ENCODE data around the gene DNAJB2. TPM values are rescaled to one million over a fixed set of nuclear protein-coding genes. Genes with fewer than 3 reads are reported as not detected.

Gene DNAJB2
- total RNA-seq, 1 experiment from 2014 or later, result 66.2 TPM

DNA sequence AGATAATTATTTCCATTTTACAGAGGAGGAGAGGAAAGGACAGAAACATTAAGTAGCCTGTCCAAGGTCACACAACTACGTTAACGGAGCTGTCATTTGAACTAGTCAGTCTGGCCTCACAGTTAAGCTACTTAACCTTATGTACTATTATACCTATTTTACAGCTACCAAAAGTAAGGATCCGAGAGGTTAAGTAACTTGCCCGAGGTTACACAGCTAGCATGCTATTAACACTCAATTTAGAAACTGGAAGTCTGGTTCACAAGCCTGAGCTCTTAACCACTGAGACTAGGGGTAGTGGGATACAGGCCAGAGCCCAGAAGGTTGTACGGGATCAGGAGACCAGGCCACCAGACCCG is 34.4 kb upstream of the DNAJB2 start:
- H3K4me3 ChIP-seq (ENCODE audit: low read depth in 2 of 2, low read length in 2 of 2), result peak overlapping the region; percentile 84 to 94
- POLR2A ChIA-PET, result interaction anchor here (0.5 to 1.5 kb wide), 6 partner anchors 10 to 255 kb away, joined by 3 to 11 read pairs (median 4); partner anchors contain the start of genes ANKZF1, ATG9A and TUBA4A
- peaks cover 34% of the 10 kb centered on the region for H3K4me1 ChIP-seq (ENCODE audit: control insufficient read depth, insufficient read depth, low read length)
- peak overlapping the region; percentile 81 for H3K27ac ChIP-seq (ENCODE audit: low read length)
- no peak for ATAC-seq
- no peaks in the 10 kb centered on the region for H3K27me3 ChIP-seq (ENCODE audit: control insufficient read depth, insufficient read depth, low read length)
- H3K36me3 ChIP-seq (ENCODE audit: control insufficient read depth, insufficient read depth, low read length), result no peaks in the 10 kb centered on the region; the same call in 1 of the 2 replicates
- TF ChIP-seq TCF7L2 (IDR thresholded peaks at IDR 0.05; ENCODE audit: low read depth, low read length) (no peak), SIN3A (IDR thresholded peaks at IDR 0.05; ENCODE audit: borderline replicate concordance, insufficient read depth, low read depth, low read length) (no peak), POLR2AphosphoS5 (IDR thresholded peaks at IDR 0.05; ENCODE audit: low read depth, low read length) (no peak)
- TF ChIP-seq, protein P1, sequence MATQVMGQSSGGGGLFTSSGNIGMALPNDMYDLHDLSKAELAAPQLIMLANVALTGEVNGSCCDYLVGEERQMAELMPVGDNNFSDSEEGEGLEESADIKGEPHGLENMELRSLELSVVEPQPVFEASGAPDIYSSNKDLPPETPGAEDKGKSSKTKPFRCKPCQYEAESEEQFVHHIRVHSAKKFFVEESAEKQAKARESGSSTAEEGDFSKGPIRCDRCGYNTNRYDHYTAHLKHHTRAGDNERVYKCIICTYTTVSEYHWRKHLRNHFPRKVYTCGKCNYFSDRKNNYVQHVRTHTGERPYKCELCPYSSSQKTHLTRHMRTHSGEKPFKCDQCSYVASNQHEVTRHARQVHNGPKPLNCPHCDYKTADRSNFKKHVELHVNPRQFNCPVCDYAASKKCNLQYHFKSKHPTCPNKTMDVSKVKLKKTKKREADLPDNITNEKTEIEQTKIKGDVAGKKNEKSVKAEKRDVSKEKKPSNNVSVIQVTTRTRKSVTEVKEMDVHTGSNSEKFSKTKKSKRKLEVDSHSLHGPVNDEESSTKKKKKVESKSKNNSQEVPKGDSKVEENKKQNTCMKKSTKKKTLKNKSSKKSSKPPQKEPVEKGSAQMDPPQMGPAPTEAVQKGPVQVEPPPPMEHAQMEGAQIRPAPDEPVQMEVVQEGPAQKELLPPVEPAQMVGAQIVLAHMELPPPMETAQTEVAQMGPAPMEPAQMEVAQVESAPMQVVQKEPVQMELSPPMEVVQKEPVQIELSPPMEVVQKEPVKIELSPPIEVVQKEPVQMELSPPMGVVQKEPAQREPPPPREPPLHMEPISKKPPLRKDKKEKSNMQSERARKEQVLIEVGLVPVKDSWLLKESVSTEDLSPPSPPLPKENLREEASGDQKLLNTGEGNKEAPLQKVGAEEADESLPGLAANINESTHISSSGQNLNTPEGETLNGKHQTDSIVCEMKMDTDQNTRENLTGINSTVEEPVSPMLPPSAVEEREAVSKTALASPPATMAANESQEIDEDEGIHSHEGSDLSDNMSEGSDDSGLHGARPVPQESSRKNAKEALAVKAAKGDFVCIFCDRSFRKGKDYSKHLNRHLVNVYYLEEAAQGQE (IDR thresholded peaks at IDR 0.05; ENCODE audit: insufficient read depth in 1 of 2, low read depth in 2 of 2, low read length in 1 of 2), result no peak
- TF ChIP-seq, protein P2, sequence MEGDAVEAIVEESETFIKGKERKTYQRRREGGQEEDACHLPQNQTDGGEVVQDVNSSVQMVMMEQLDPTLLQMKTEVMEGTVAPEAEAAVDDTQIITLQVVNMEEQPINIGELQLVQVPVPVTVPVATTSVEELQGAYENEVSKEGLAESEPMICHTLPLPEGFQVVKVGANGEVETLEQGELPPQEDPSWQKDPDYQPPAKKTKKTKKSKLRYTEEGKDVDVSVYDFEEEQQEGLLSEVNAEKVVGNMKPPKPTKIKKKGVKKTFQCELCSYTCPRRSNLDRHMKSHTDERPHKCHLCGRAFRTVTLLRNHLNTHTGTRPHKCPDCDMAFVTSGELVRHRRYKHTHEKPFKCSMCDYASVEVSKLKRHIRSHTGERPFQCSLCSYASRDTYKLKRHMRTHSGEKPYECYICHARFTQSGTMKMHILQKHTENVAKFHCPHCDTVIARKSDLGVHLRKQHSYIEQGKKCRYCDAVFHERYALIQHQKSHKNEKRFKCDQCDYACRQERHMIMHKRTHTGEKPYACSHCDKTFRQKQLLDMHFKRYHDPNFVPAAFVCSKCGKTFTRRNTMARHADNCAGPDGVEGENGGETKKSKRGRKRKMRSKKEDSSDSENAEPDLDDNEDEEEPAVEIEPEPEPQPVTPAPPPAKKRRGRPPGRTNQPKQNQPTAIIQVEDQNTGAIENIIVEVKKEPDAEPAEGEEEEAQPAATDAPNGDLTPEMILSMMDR (IDR thresholded peaks at IDR 0.05), result no peak
- no peak for DNase-seq (ENCODE audit: low read depth, low spot score)
- no peaks in the 10 kb centered on the region for H3K9me3 ChIP-seq (ENCODE audit: control insufficient read depth, insufficient read depth, low read depth, low read length)
- CTCF ChIA-PET, result no interaction called here
- TSS peak; percentile 91 for BruUV-seq (replicated peaks)
- in situ Hi-C loops (cut with HindIII; ENCODE audit: low pct_unique_long_range_greater_than_20kb, low sequenced_read_pairs) (no loop called here), intact Hi-C loops (cut with micrococcal nuclease; ENCODE audit: unreplicated experiment) (no loop called here)

DNA sequence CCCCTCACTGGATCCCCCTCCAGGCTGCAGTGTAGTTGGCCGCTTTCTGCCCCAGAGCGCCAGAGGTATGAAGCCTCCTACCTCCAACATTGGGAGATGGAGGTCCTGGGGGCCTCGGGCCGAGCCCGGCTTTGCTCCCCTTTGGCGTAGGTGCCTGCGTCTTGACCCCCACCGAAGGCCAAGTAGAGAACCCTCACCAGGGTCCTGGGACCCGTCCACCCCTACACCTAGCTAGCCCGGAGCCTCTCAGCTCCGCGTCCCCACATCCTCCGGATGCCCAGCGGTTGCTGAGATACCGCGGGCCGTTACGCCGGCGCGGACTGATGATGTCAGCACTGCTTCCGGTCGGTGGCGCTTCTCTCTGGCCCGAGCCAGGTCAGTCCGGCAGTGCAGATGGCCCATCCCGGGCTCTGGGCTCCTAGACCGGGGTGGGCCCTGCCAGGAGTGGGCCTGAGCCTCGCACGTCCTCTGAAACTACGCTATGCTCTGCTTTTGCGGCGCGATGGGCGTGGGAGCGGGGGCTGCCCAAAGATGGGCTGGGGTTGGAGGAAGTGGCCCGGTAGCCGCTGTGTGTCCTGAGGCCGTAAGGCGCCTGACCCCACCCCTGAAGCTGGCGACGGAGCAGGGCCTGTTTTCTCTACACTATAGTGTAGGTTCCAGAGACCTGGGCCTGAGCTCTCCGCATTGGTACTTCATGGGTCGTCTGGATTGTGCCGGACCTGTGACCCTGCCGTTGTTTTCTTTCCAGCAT is 33.8 kb upstream of the DNAJB2 start, which contains the start of the genes GLB1L and STK16:
TSS of gene GLB1L (minus strand) at position 297 of the 751 bp plus-strand sequence. CDS start 1,871 bp downstream, outside the sequence.
TSS of gene STK16 (plus strand) at position 332 of the 751 bp plus-strand sequence. CDS start 521 bp downstream, outside the sequence.
- intact Hi-C loops (cut with micrococcal nuclease; ENCODE audit: unreplicated experiment) (no loop called here), in situ Hi-C loops (cut with HindIII; ENCODE audit: low pct_unique_long_range_greater_than_20kb, low sequenced_read_pairs) (no loop called here)
- Histone ChIP-seq H3K4me3 (ENCODE audit: low read depth in 2 of 2, low read length in 2 of 2) (peak within 1 kb of the TSS; percentile 84 to 94), H3K27ac (ENCODE audit: low read length) (peak within 1 kb of the TSS; percentile 81), H3K27me3 (ENCODE audit: control insufficient read depth, insufficient read depth, low read length) (no peaks in the 10 kb centered on the region), H3K9me3 (ENCODE audit: control insufficient read depth, insufficient read depth, low read depth, low read length) (no peaks in the 10 kb centered on the region), H3K36me3 (ENCODE audit: control insufficient read depth, insufficient read depth, low read length) (no peaks in the 10 kb centered on the region; the same call in 1 of the 2 replicates), H3K4me1 (ENCODE audit: control insufficient read depth, insufficient read depth, low read length) (peaks cover 39% of the 10 kb centered on the region)
- ChIA-PET CTCF (interaction anchor here (1.2 kb wide), 1 partner anchor 17 kb away, joined by 6 read pairs; no protein-coding TSS in a partner anchor), POLR2A (interaction anchor here (0.5 to 1.5 kb wide), 8 partner anchors 9 to 325 kb away, joined by 3 to 11 read pairs (median 4); partner anchors contain the start of genes ANKZF1, ATG9A and TUBA4A)
- ATAC-seq (peak; percentile 95), DNase-seq (ENCODE audit: low read depth, low spot score) (peak; percentile 62)
- TF ChIP-seq, protein P1 (IDR thresholded peaks at IDR 0.05; ENCODE audit: insufficient read depth in 1 of 2, low read depth in 2 of 2, low read length in 1 of 2), result 0 out of 4 replicates have a peak, but pooled peaks of 1 of the 2 experiments have one; percentile 18
- peak; percentile 91; the same call in 1 of the 2 replicates for TF ChIP-seq SIN3A (IDR thresholded peaks at IDR 0.05; ENCODE audit: borderline replicate concordance, insufficient read depth, low read depth, low read length)
- peak; percentile 96 for TF ChIP-seq POLR2AphosphoS5 (IDR thresholded peaks at IDR 0.05; ENCODE audit: low read depth, low read length)
- TF ChIP-seq, protein P2 (IDR thresholded peaks at IDR 0.05), result no peak
- no TSS peak for BruUV-seq (replicated peaks)

Data from Panc1 (cell line).